Measurements from ENCODE around the gene GPR180.

DNA sequence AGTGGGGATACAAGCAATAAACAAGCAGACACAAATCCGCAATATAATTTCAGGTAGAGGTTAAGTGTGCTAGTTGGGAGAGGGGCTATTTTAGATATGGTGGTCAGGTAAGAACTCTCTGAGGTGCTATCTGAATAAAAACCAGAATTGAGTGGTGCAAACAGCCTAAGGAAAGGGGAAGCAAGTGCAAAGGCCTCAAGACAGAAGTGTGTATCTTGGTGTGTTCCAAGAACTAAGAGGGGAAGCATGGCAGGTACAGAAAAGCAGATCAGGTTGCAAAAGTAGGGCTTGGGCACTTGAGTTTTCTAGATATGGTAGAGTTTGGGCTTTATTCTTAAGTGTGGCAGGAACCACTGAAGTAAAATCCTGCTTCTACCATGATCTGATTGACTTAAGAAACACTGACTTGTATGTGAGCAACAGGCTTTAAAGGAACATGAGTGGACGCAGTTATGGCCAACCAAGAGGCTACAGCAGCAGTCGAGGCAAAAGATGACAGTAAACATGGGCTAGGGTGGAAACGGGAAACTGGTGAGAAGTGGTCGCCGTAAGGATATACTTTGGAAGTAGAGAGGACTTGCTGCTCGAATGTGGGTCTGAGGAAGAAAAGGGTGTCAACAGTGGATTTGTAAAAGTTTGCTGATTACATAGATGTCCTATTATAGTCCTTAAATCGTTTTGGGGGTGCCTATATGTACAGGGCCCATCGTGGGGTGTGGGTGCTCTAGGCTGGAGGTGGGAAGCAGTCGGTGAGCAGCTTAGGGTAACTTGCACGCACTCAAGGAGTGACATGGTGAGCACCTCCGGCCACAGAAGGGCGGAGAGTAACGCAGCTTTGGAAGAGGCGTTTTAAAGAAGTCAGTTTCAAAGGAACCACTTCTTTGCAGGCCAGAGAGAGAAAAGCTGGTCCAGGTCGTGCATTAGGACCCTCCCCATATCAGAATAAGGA is 6.4 kb upstream of the GPR180 start:
- TF ChIP-seq, protein P1, sequence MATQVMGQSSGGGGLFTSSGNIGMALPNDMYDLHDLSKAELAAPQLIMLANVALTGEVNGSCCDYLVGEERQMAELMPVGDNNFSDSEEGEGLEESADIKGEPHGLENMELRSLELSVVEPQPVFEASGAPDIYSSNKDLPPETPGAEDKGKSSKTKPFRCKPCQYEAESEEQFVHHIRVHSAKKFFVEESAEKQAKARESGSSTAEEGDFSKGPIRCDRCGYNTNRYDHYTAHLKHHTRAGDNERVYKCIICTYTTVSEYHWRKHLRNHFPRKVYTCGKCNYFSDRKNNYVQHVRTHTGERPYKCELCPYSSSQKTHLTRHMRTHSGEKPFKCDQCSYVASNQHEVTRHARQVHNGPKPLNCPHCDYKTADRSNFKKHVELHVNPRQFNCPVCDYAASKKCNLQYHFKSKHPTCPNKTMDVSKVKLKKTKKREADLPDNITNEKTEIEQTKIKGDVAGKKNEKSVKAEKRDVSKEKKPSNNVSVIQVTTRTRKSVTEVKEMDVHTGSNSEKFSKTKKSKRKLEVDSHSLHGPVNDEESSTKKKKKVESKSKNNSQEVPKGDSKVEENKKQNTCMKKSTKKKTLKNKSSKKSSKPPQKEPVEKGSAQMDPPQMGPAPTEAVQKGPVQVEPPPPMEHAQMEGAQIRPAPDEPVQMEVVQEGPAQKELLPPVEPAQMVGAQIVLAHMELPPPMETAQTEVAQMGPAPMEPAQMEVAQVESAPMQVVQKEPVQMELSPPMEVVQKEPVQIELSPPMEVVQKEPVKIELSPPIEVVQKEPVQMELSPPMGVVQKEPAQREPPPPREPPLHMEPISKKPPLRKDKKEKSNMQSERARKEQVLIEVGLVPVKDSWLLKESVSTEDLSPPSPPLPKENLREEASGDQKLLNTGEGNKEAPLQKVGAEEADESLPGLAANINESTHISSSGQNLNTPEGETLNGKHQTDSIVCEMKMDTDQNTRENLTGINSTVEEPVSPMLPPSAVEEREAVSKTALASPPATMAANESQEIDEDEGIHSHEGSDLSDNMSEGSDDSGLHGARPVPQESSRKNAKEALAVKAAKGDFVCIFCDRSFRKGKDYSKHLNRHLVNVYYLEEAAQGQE (IDR thresholded peaks at IDR 0.05; ENCODE audit: insufficient replicate concordance, low read depth), result no peak
- TF ChIP-seq, protein P2, sequence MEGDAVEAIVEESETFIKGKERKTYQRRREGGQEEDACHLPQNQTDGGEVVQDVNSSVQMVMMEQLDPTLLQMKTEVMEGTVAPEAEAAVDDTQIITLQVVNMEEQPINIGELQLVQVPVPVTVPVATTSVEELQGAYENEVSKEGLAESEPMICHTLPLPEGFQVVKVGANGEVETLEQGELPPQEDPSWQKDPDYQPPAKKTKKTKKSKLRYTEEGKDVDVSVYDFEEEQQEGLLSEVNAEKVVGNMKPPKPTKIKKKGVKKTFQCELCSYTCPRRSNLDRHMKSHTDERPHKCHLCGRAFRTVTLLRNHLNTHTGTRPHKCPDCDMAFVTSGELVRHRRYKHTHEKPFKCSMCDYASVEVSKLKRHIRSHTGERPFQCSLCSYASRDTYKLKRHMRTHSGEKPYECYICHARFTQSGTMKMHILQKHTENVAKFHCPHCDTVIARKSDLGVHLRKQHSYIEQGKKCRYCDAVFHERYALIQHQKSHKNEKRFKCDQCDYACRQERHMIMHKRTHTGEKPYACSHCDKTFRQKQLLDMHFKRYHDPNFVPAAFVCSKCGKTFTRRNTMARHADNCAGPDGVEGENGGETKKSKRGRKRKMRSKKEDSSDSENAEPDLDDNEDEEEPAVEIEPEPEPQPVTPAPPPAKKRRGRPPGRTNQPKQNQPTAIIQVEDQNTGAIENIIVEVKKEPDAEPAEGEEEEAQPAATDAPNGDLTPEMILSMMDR (IDR thresholded peaks at IDR 0.05; ENCODE audit: insufficient read depth, low read length), result no peak

All from HL-60 (cell line).